HepG2 (cell line): ENCODE data around the gene GLO1. TPM values are rescaled to one million over a fixed set of nuclear protein-coding genes. Genes with fewer than 3 reads are reported as not detected.

Source experiments
- ARID2 ChIP-seq: sonication (generic); formaldehyde crosslinking; IDR thresholded peaks from 2 replicates; pipeline ENCODE4 v1.8.1; 2022; ENCODE audit warnings: mild to moderate bottlenecking, missing genetic modification reagents, borderline replicate concordance
- DNMT1 ChIP-seq: sonication (generic); formaldehyde crosslinking; IDR thresholded peaks from 2 replicates; pipeline ENCODE4 v1.5.1; 2020; ENCODE audit warnings: mild to moderate bottlenecking, missing genetic modification reagents
- ELK4 ChIP-seq: sonication (generic); formaldehyde crosslinking; IDR thresholded peaks from 2 replicates; pipeline ENCODE4 v1.9.0; 2021; ENCODE audit warnings: missing genetic modification reagents, borderline replicate concordance
- MED1 ChIP-seq: sonication (generic); formaldehyde crosslinking; IDR thresholded peaks from 2 replicates; pipeline ENCODE4 v1.4.0; 2020; ENCODE audit warnings: missing genetic modification reagents
- NFYC ChIP-seq: IDR thresholded peaks from 2 replicates; pipeline ENCODE4 v1.6.1; 2016; ENCODE audit warnings: missing genetic modification reagents, missing compliant biosample characterization
- NPAS2 ChIP-seq: sonication (generic); formaldehyde crosslinking; IDR thresholded peaks from 2 replicates; pipeline ENCODE4 v1.8.0; 2022; ENCODE audit warnings: mild to moderate bottlenecking, missing genetic modification reagents, borderline replicate concordance
- NR2C2 ChIP-seq: sonication (generic); formaldehyde crosslinking; IDR thresholded peaks from 2 replicates; pipeline ENCODE4 v1.4.0; 2020; ENCODE audit warnings: missing genetic modification reagents, mild to moderate bottlenecking, moderate library complexity, borderline replicate concordance
- PHF8 ChIP-seq: sonication (generic); formaldehyde crosslinking; IDR thresholded peaks from 2 replicates; pipeline ENCODE4 v1.5.0; 2020; ENCODE audit warnings: missing genetic modification reagents
- PITX1 ChIP-seq: sonication (generic); formaldehyde crosslinking; IDR thresholded peaks from 2 replicates; pipeline ENCODE4 v1.5.1; 2020; ENCODE audit warnings: mild to moderate bottlenecking, missing genetic modification reagents
- RAD51 ChIP-seq: fragments of 450-650 bp; IDR thresholded peaks from 2 replicates; pipeline ENCODE4 v1.6.1; 2016; ENCODE audit warnings: borderline replicate concordance
- RFXAP ChIP-seq: sonication (generic); formaldehyde crosslinking; IDR thresholded peaks from 2 replicates; pipeline ENCODE4 v1.4.0; 2020; ENCODE audit warnings: missing genetic modification reagents, borderline replicate concordance
- RORA ChIP-seq: sonication (generic); formaldehyde crosslinking; IDR thresholded peaks from 2 replicates; pipeline ENCODE4 v1.5.0; 2020; ENCODE audit warnings: mild to moderate bottlenecking, missing genetic modification reagents, moderate library complexity
- SIX4 ChIP-seq: sonication (generic); formaldehyde crosslinking; IDR thresholded peaks from 2 replicates; pipeline ENCODE4 v1.4.0; 2020; ENCODE audit warnings: missing genetic modification reagents
- SSRP1 ChIP-seq: IDR thresholded peaks from 2 replicates; pipeline ENCODE4 v1.6.1; 2016; ENCODE audit warnings: control low read depth
- SYNCRIP ChIP-seq: fragments of 200-400 bp; formaldehyde crosslinking; IDR thresholded peaks from 2 replicates; pipeline ENCODE4 v1.6.1; 2018; ENCODE audit warnings: mild to moderate bottlenecking, low read depth, low read length; ENCODE audit not compliant: insufficient read depth
- YEATS4 ChIP-seq: sonication (generic); formaldehyde crosslinking; IDR thresholded peaks from 2 replicates; pipeline ENCODE4 v1.4.0; 2020; ENCODE audit warnings: missing genetic modification reagents, borderline replicate concordance
- ZBTB7A ChIP-seq: sonication (generic); formaldehyde crosslinking; IDR thresholded peaks from 2 replicates; pipeline ENCODE4 v1.8.0; 2022; ENCODE audit warnings: mild to moderate bottlenecking, missing genetic modification reagents
- ZNF224 ChIP-seq: sonication (generic); formaldehyde crosslinking; IDR thresholded peaks from 2 replicates; pipeline ENCODE4 v1.5.0; 2020; ENCODE audit warnings: mild to moderate bottlenecking, missing genetic modification reagents
- ZNF280D ChIP-seq: sonication (generic); formaldehyde crosslinking; IDR thresholded peaks from 2 replicates; pipeline ENCODE4 v1.5.1; 2020; ENCODE audit warnings: mild to moderate bottlenecking, missing genetic modification reagents
- ZNF629 ChIP-seq: sonication (generic); formaldehyde crosslinking; conservative IDR thresholded peaks from 2 replicates; pipeline ENCODE4 v1.5.0; 2020; ENCODE audit warnings: missing genetic modification reagents
- polyA plus RNA-seq, 8 experiments: library from polyadenylated mRNA; depleted of rRNA in 3 of 8; stranded (reverse) in 7 of 8; unstranded in 1 of 8; fragments of >200 nt; fragmentation: Illumina TruSeq in 4 of 8; extraction: Trizol in 4 of 8; gene quantifications; 2 replicates each; pipeline versions ENCODE4 v1.2.1 to v1.2.3, GENCODE V29; 2011 to 2016; ENCODE audit warnings: low read depth in 4 of 8, missing spikeins in 1 of 8, mixed read lengths in 1 of 8; ENCODE audit not compliant: insufficient read depth in 1 of 8
- total RNA-seq, 5 experiments: library from RNA; depleted of rRNA; stranded (reverse); fragments of >200 nt; fragmentation: Illumina TruSeq; extraction: Trizol; gene quantifications; 2 replicates each; pipeline ENCODE4 v1.2.3, GENCODE V29; 2016; ENCODE audit warnings: low read depth in 1 of 5
- TF ChIP-seq, protein P1 (sequence below): IDR thresholded peaks from 2 replicates; pipeline ENCODE4 v1.6.1; 2016; ENCODE audit warnings: low read depth, missing genetic modification reagents, missing compliant biosample characterization

The GLO1 gene
- total and polyA plus RNA-seq, 2 of the 13 experiments (the other 11 are each of a cell fraction or from before 2014, with no cell fraction given) = 77.1 to 177 TPM

GRCh38 chr6:38639498-38640215 is 63.3 kb downstream of the GLO1 start, which contains the start of gene BTBD9 (continued):
- TF ChIP-seq SIX4 (CRISPR knock-in tag) = 0 out of 2 replicates have a peak, but pooled peaks have one; percentile 4
- TF ChIP-seq DNMT1 (CRISPR knock-in tag) = no peak
- no peak for TF ChIP-seq ZNF629
- no peak for TF ChIP-seq NFYC
- TF ChIP-seq SYNCRIP = no peak
- peak; percentile 78 for TF ChIP-seq PHF8 (CRISPR knock-in tag)
- TF ChIP-seq ELK4 (CRISPR knock-in tag) = no peak
- TF ChIP-seq ZBTB7A (CRISPR knock-in tag) = no peak
- no peak for TF ChIP-seq RORA (CRISPR knock-in tag)
- peak; percentile 61; the same call in 1 of the 2 replicates for TF ChIP-seq RFXAP (CRISPR knock-in tag)
- peak; percentile 82 for TF ChIP-seq YEATS4 (CRISPR knock-in tag)
- no peak for TF ChIP-seq ZNF280D
- TF ChIP-seq ZNF224 (CRISPR knock-in tag) = no peak
- TF ChIP-seq NR2C2 (CRISPR knock-in tag) = peak; percentile 78
- TF ChIP-seq PITX1 (CRISPR knock-in tag) = no peak
- TF ChIP-seq ARID2 (CRISPR knock-in tag) = no peak
- TF ChIP-seq RAD51 = no peak
- no peak for TF ChIP-seq SSRP1 (CRISPR knock-in tag)
- TF ChIP-seq MED1 = no peak; the same call in none of the 2 replicates
- TF ChIP-seq, protein P1, sequence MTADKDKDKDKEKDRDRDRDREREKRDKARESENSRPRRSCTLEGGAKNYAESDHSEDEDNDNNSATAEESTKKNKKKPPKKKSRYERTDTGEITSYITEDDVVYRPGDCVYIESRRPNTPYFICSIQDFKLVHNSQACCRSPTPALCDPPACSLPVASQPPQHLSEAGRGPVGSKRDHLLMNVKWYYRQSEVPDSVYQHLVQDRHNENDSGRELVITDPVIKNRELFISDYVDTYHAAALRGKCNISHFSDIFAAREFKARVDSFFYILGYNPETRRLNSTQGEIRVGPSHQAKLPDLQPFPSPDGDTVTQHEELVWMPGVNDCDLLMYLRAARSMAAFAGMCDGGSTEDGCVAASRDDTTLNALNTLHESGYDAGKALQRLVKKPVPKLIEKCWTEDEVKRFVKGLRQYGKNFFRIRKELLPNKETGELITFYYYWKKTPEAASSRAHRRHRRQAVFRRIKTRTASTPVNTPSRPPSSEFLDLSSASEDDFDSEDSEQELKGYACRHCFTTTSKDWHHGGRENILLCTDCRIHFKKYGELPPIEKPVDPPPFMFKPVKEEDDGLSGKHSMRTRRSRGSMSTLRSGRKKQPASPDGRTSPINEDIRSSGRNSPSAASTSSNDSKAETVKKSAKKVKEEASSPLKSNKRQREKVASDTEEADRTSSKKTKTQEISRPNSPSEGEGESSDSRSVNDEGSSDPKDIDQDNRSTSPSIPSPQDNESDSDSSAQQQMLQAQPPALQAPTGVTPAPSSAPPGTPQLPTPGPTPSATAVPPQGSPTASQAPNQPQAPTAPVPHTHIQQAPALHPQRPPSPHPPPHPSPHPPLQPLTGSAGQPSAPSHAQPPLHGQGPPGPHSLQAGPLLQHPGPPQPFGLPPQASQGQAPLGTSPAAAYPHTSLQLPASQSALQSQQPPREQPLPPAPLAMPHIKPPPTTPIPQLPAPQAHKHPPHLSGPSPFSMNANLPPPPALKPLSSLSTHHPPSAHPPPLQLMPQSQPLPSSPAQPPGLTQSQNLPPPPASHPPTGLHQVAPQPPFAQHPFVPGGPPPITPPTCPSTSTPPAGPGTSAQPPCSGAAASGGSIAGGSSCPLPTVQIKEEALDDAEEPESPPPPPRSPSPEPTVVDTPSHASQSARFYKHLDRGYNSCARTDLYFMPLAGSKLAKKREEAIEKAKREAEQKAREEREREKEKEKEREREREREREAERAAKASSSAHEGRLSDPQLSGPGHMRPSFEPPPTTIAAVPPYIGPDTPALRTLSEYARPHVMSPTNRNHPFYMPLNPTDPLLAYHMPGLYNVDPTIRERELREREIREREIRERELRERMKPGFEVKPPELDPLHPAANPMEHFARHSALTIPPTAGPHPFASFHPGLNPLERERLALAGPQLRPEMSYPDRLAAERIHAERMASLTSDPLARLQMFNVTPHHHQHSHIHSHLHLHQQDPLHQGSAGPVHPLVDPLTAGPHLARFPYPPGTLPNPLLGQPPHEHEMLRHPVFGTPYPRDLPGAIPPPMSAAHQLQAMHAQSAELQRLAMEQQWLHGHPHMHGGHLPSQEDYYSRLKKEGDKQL (CRISPR knock-in tag) = no peak
- TF ChIP-seq NPAS2 (CRISPR knock-in tag) = no peak
